HepG2 (cell line): ENCODE measurements around the gene NRIP2. TPM values are rescaled to one million over a fixed set of nuclear protein-coding genes. Genes with fewer than 3 reads are reported as not detected.
A peak's percentile ranks its signal among the peaks of the same experiment; 100 is the strongest.

Source experiments
- AGO1 ChIP-seq: fragments of 200-400 bp; formaldehyde crosslinking; IDR thresholded peaks from 2 replicates; pipeline ENCODE4 v1.6.1; 2017; ENCODE audit warnings: mild to moderate bottlenecking, low read depth, low read length, moderate library complexity; ENCODE audit not compliant: poor library complexity, severe bottlenecking
- ARID2 ChIP-seq: sonication (generic); formaldehyde crosslinking; IDR thresholded peaks from 2 replicates; pipeline ENCODE4 v1.8.1; 2022; ENCODE audit warnings: mild to moderate bottlenecking, missing genetic modification reagents, borderline replicate concordance
- ATF7 ChIP-seq, 2 experiments: fragments of 450-650 bp in 1 of 2; sonication (generic) in 1 of 2; formaldehyde crosslinking in 1 of 2; IDR thresholded peaks; 2 replicates each; pipeline versions ENCODE4 v1.4.0 to v1.6.1; 2016 to 2020; ENCODE audit warnings: antibody characterized with exemption in 1 of 2, mild to moderate bottlenecking in 1 of 2, missing genetic modification reagents in 1 of 2
- MAFF ChIP-seq: IDR thresholded peaks from 2 replicates; pipeline ENCODE4 v1.6.1; 2011; ENCODE audit warnings: low read depth, low read length, improper control_type of control experiment
- NPAS2 ChIP-seq: sonication (generic); formaldehyde crosslinking; IDR thresholded peaks from 2 replicates; pipeline ENCODE4 v1.8.0; 2022; ENCODE audit warnings: mild to moderate bottlenecking, missing genetic modification reagents, borderline replicate concordance
- PRDM15 ChIP-seq: sonication (generic); formaldehyde crosslinking; IDR thresholded peaks from 2 replicates; pipeline ENCODE4 v1.4.0; 2020; ENCODE audit warnings: missing genetic modification reagents
- PRDM4 ChIP-seq: sonication (generic); formaldehyde crosslinking; IDR thresholded peaks from 2 replicates; pipeline ENCODE4 v1.9.0; 2021; ENCODE audit warnings: missing genetic modification reagents, borderline replicate concordance
- PREB ChIP-seq: sonication (generic); formaldehyde crosslinking; IDR thresholded peaks from 2 replicates; pipeline ENCODE4 v1.4.0; 2020; ENCODE audit warnings: missing genetic modification reagents
- SNAPC5 ChIP-seq: sonication (generic); formaldehyde crosslinking; IDR thresholded peaks from 2 replicates; pipeline ENCODE4 v1.8.1; 2023; ENCODE audit warnings: mild to moderate bottlenecking, missing genetic modification reagents, borderline replicate concordance
- SOX6 ChIP-seq, 2 experiments: fragments of 450-650 bp in 1 of 2; sonication (generic) in 1 of 2; formaldehyde crosslinking in 1 of 2; IDR thresholded peaks; 2 replicates each; pipeline versions ENCODE4 v1.4.0 to v1.6.1; 2017 to 2020; ENCODE audit warnings: antibody characterized with exemption in 1 of 2, mild to moderate bottlenecking in 1 of 2, missing genetic modification reagents in 1 of 2
- ZKSCAN8 ChIP-seq: IDR thresholded peaks from 2 replicates; pipeline ENCODE4 v1.6.1; 2016; ENCODE audit warnings: borderline replicate concordance, missing genetic modification reagents, missing compliant biosample characterization
- ZNF280D ChIP-seq: sonication (generic); formaldehyde crosslinking; IDR thresholded peaks from 2 replicates; pipeline ENCODE4 v1.5.1; 2020; ENCODE audit warnings: mild to moderate bottlenecking, missing genetic modification reagents
- ZNF326 ChIP-seq: sonication (generic); formaldehyde crosslinking; IDR thresholded peaks from 2 replicates; pipeline ENCODE4 v1.4.0; 2020; ENCODE audit warnings: missing genetic modification reagents, borderline replicate concordance
- ZNF335 ChIP-seq: sonication (generic); formaldehyde crosslinking; IDR thresholded peaks from 2 replicates; pipeline ENCODE4 v1.4.0; 2020; ENCODE audit warnings: missing genetic modification reagents
- ZNF569 ChIP-seq: sonication (generic); formaldehyde crosslinking; IDR thresholded peaks from 2 replicates; pipeline ENCODE4 v1.5.0; 2020; ENCODE audit warnings: mild to moderate bottlenecking, missing genetic modification reagents, moderate library complexity, borderline replicate concordance
- polyA plus RNA-seq, 8 experiments: library from polyadenylated mRNA; depleted of rRNA in 3 of 8; stranded (reverse) in 7 of 8; unstranded in 1 of 8; fragments of >200 nt; fragmentation: Illumina TruSeq in 4 of 8; extraction: Trizol in 4 of 8; gene quantifications; 2 replicates each; pipeline versions ENCODE4 v1.2.1 to v1.2.3, GENCODE V29; 2011 to 2016; ENCODE audit warnings: low read depth in 4 of 8, missing spikeins in 1 of 8, mixed read lengths in 1 of 8; ENCODE audit not compliant: insufficient read depth in 1 of 8
- total RNA-seq, 5 experiments: library from RNA; depleted of rRNA; stranded (reverse); fragments of >200 nt; fragmentation: Illumina TruSeq; extraction: Trizol; gene quantifications; 2 replicates each; pipeline ENCODE4 v1.2.3, GENCODE V29; 2016; ENCODE audit warnings: low read depth in 1 of 5

Gene NRIP2
- total and polyA plus RNA-seq, 2 of the 13 experiments (the other 11 are each of a cell fraction or from before 2014, with no cell fraction given), result not detected

GRCh38 chr12:2812290-2813213 is 22.3 kb downstream of the NRIP2 start, which contains the start of gene ITFG2 (continued):
- TF ChIP-seq ZNF280D (CRISPR knock-in tag) (peak; percentile 95), ATF7 (IDR thresholded peaks at IDR 0.05) (peak; percentile 83), ATF7 (CRISPR knock-in tag; IDR thresholded peaks at IDR 0.05) (peak; percentile 93), NPAS2 (CRISPR knock-in tag) (no peak), AGO1 (peak; percentile 36), ZNF326 (CRISPR knock-in tag) (no peak), MAFF (no peak), PRDM4 (no peak), ZNF335 (CRISPR knock-in tag) (peak; percentile 77), SNAPC5 (CRISPR knock-in tag) (no peak), ZKSCAN8 (CRISPR knock-in tag) (peak; percentile 90; the same call in 1 of the 2 replicates), SOX6 (IDR thresholded peaks at IDR 0.05) (no peak), SOX6 (CRISPR knock-in tag; IDR thresholded peaks at IDR 0.05) (peak; percentile 77), ZNF569 (CRISPR knock-in tag) (0 out of 2 replicates have a peak, but pooled peaks have one; percentile 54), ARID2 (no peak), PRDM15 (peak; percentile 83), PREB (CRISPR knock-in tag) (no peak)
